PC-9 (cell line): Measurements from ENCODE around the gene ARL6. TPM values are rescaled to one million over a fixed set of nuclear protein-coding genes. Genes with fewer than 3 reads are reported as not detected.

Experiments used
- BruUV-seq: library from RNA; stranded (reverse); fragments of 400-500 nt; replicated peaks from 2 replicates; lab custom pipeline; 2021; lab: Mats Ljungman, UMichigan
- CTCF ChIA-PET: fragments of 300-600 bp; sonication (Branson Sonifier 250); formaldehyde crosslinking; loops from one replicate; lab custom pipeline; 2022; ENCODE audit warnings: antibody characterized with exemption; lab: Charles Lee
- POLR2A ChIA-PET: fragments of 300-600 bp; sonication (Branson Sonifier 250); formaldehyde crosslinking; loops from one replicate; lab custom pipeline; 2022; ENCODE audit warnings: antibody characterized with exemption; ENCODE audit not compliant: unreplicated experiment; lab: Charles Lee
- DNase-seq, 2 experiments: peaks; one replicate each; pipeline versions ENCODE4 v3.0.0 to v3.0.0-alpha.2; 2015 to 2022; ENCODE audit warnings: mixed read lengths in 1 of 2
- H2AFZ ChIP-seq: fragments of 200-600 bp; sonication (generic); 2 replicates; pipeline ENCODE4 v1.8.1; 2017; ENCODE audit warnings: antibody characterized with exemption
- H3F3A ChIP-seq: fragments of 200-600 bp; sonication (generic); 2 replicates; pipeline ENCODE4 v1.8.1; 2017; ENCODE audit warnings: antibody characterized with exemption, mild to moderate bottlenecking, low read depth; ENCODE audit not compliant: insufficient read depth
- H3K27ac ChIP-seq: fragments of 200-600 bp; sonication (generic); 2 replicates; pipeline ENCODE4 v1.6.1; 2016; ENCODE audit warnings: mixed run types
- H3K27me3 ChIP-seq: fragments of 200-600 bp; sonication (generic); 2 replicates; pipeline ENCODE4 v1.6.1; 2016; ENCODE audit warnings: low read depth, mixed run types; ENCODE audit not compliant: insufficient read depth
- H3K36me3 ChIP-seq: fragments of 200-600 bp; sonication (generic); 2 replicates; pipeline ENCODE4 v1.6.1; 2016; ENCODE audit warnings: low read depth, mixed run types
- H3K4me1 ChIP-seq: fragments of 200-600 bp; sonication (generic); replicated peaks from 2 replicates; pipeline ENCODE4 v1.6.1; 2016; ENCODE audit warnings: mixed run types; ENCODE audit not compliant: insufficient read depth
- H3K4me2 ChIP-seq: fragments of 200-600 bp; sonication (generic); 2 replicates; pipeline ENCODE4 v1.6.1; 2017; ENCODE audit warnings: mixed run types
- H3K4me3 ChIP-seq: fragments of 200-600 bp; sonication (generic); 2 replicates; pipeline ENCODE4 v1.6.1; 2016; ENCODE audit warnings: mixed run types
- H3K79me2 ChIP-seq: fragments of 200-600 bp; sonication (generic); 2 replicates; pipeline ENCODE4 v1.6.1; 2017; ENCODE audit warnings: low read depth, mixed run types
- H3K9me2 ChIP-seq: fragments of 200-600 bp; sonication (generic); 2 replicates; pipeline ENCODE4 v1.8.1; 2017; ENCODE audit warnings: mild to moderate bottlenecking; ENCODE audit not compliant: insufficient read depth
- H3K9me3 ChIP-seq: fragments of 200-600 bp; sonication (generic); 2 replicates; pipeline ENCODE4 v1.8.1; 2016; ENCODE audit warnings: low read depth; ENCODE audit not compliant: insufficient read depth
- H4K20me1 ChIP-seq: fragments of 200-600 bp; sonication (generic); 2 replicates; pipeline ENCODE4 v1.8.1; 2017; ENCODE audit not compliant: insufficient read depth
- CTCF ChIP-seq: fragments of 200-600 bp; sonication (generic); conservative IDR thresholded peaks from 2 replicates; pipeline ENCODE4 v1.6.1; 2017; ENCODE audit warnings: mixed run types, antibody characterized with exemption, mild to moderate bottlenecking, moderate library complexity
- EZH2 ChIP-seq: fragments of 200-600 bp; sonication (generic); IDR thresholded peaks from 2 replicates; pipeline ENCODE4 v1.8.0; 2017; ENCODE audit warnings: antibody characterized with exemption, low read depth
- intact Hi-C: fragments of 100-400 bp; cut with micrococcal nuclease; formaldehyde crosslinking; loops from one replicate; pipeline ENCODE4 v1.10.0; 2022; ENCODE audit not compliant: unreplicated experiment
- total RNA-seq: library from RNA; stranded (reverse); gene quantifications from 2 replicates; pipeline ENCODE4 v1.2.3, GENCODE V29; 2021

ARL6 gene
- total RNA-seq, 1 experiment from 2014 or later = 14.6 TPM

DNA sequence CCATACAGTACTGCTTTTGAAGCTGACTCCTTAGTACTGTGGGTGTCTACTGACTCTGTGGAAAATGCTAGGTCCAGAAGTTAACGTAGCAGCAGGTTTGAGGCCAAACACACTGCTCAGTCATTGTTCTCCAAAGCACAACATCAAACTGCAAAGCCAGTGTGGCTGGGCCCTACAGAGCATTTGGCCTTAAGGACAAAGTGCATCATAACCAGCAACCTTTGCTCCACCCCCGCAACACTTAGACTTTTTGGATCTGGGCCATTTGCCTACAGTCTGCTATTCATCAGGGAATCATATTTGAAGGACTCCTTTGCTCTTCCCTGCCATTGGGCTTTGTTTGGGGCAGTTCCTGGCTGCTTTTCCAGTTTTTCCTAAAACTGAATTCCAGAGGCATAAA, 43.1 kb upstream of the ARL6 start:
- no peaks in the 10 kb centered on the region for H3K36me3 ChIP-seq
- no peaks in the 10 kb centered on the region for H3K9me2 ChIP-seq
- no peak overlapping the region for H3K27ac ChIP-seq
- no peaks in the 10 kb centered on the region for H3K27me3 ChIP-seq
- ChIA-PET CTCF (no interaction called here), POLR2A (no interaction called here)
- intact Hi-C loops = no loop called here
- no peaks in the 10 kb centered on the region for H3K9me3 ChIP-seq
- H3K4me2 ChIP-seq = no peak overlapping the region
- H4K20me1 ChIP-seq = no peaks in the 10 kb centered on the region
- no peak for DNase-seq
- no peaks in the 10 kb centered on the region for H3K4me1 ChIP-seq
- no peak for TF ChIP-seq CTCF
- TF ChIP-seq EZH2 = no peak
- H3K79me2 ChIP-seq = no peaks in the 10 kb centered on the region
- H3F3A ChIP-seq = no peaks in the 10 kb centered on the region
- H2AFZ ChIP-seq = no peak overlapping the region
- H3K4me3 ChIP-seq = no peak overlapping the region
- no TSS peak for BruUV-seq

GRCh38 chr3:97736928-97737327, 27.6 kb upstream of the ARL6 start:
- H3K4me3 ChIP-seq = no peak overlapping the region
- H3K27me3 ChIP-seq = no peaks in the 10 kb centered on the region
- no peaks in the 10 kb centered on the region for H3K9me3 ChIP-seq
- H3K79me2 ChIP-seq = no peaks in the 10 kb centered on the region
- ChIA-PET CTCF (no interaction called here), POLR2A (no interaction called here)
- H3F3A ChIP-seq = no peaks in the 10 kb centered on the region
- H2AFZ ChIP-seq = 0 out of 2 replicates have a peak overlapping the region, but pooled peaks have one; percentile 37
- H4K20me1 ChIP-seq = no peaks in the 10 kb centered on the region
- no peaks in the 10 kb centered on the region for H3K36me3 ChIP-seq
- no TSS peak for BruUV-seq
- no peaks in the 10 kb centered on the region for H3K9me2 ChIP-seq
- H3K4me2 ChIP-seq = no peak overlapping the region
- DNase-seq = no peak
- intact Hi-C loops = no loop called here
- H3K4me1 ChIP-seq = no peaks in the 10 kb centered on the region
- no peak overlapping the region for H3K27ac ChIP-seq
- TF ChIP-seq EZH2 (no peak), CTCF (no peak)

GRCh38 chr3:97738761-97739160, 25.8 kb upstream of the ARL6 start:
- BruUV-seq = no TSS peak
- no peaks in the 10 kb centered on the region for H3K36me3 ChIP-seq
- CTCF ChIA-PET = no interaction called here

More at GRCh38 chr3:97738761-97739160, 25.8 kb upstream of the ARL6 start:
- Histone ChIP-seq H3K27me3 (no peaks in the 10 kb centered on the region), H3K9me3 (no peaks in the 10 kb centered on the region), H3K4me2 (no peak overlapping the region), H3K4me1 (no peaks in the 10 kb centered on the region), H3K4me3 (no peak overlapping the region), H3F3A (no peaks in the 10 kb centered on the region), H2AFZ (no peak overlapping the region), H4K20me1 (no peaks in the 10 kb centered on the region), H3K27ac (no peak overlapping the region), H3K9me2 (no peaks in the 10 kb centered on the region), H3K79me2 (no peaks in the 10 kb centered on the region)
- intact Hi-C loops = no loop called here
- POLR2A ChIA-PET = no interaction called here
- DNase-seq = no peak
- TF ChIP-seq EZH2 (no peak), CTCF (no peak)
